Stimulated activated CD8-positive, alpha-beta memory T cell treated with anti-CD3 and anti-CD28 coated beads, Interleukin-15, amount 100 ng/mL, for 4 hours (primary cell): ENCODE data around the gene NLRP12.
"Not testable (repeated sequence)": the region's sequence is repeated elsewhere in the genome, so short reads cannot be mapped to it uniquely, and the experiment has no call there.

ENCODE experiments used
- DNase-seq, 2 donors: peaks; one replicate each; pipeline ENCODE4 v3.0.0-alpha.2; 2020; ENCODE audit warnings: low read depth in 2 of 2

The NLRP12 gene, protein sequence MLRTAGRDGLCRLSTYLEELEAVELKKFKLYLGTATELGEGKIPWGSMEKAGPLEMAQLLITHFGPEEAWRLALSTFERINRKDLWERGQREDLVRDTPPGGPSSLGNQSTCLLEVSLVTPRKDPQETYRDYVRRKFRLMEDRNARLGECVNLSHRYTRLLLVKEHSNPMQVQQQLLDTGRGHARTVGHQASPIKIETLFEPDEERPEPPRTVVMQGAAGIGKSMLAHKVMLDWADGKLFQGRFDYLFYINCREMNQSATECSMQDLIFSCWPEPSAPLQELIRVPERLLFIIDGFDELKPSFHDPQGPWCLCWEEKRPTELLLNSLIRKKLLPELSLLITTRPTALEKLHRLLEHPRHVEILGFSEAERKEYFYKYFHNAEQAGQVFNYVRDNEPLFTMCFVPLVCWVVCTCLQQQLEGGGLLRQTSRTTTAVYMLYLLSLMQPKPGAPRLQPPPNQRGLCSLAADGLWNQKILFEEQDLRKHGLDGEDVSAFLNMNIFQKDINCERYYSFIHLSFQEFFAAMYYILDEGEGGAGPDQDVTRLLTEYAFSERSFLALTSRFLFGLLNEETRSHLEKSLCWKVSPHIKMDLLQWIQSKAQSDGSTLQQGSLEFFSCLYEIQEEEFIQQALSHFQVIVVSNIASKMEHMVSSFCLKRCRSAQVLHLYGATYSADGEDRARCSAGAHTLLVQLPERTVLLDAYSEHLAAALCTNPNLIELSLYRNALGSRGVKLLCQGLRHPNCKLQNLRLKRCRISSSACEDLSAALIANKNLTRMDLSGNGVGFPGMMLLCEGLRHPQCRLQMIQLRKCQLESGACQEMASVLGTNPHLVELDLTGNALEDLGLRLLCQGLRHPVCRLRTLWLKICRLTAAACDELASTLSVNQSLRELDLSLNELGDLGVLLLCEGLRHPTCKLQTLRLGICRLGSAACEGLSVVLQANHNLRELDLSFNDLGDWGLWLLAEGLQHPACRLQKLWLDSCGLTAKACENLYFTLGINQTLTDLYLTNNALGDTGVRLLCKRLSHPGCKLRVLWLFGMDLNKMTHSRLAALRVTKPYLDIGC

GRCh38 chr19:53824134-53824611 lies at the start of gene NLRP12:
TSS of gene NLRP12 (minus strand) at chr19:53824314. CDS start at chr19:53824174, 140 bp downstream.
- DNase-seq, result no peak

- DNase-seq, result no peak
Measured at GRCh38 chr19:53872762-53873161, 48.6 kb upstream of the NLRP12 start.

GRCh38 chr19:53871454-53871853 lies 47.3 kb upstream of the NLRP12 start:
- DNase-seq, result no peak

DNA sequence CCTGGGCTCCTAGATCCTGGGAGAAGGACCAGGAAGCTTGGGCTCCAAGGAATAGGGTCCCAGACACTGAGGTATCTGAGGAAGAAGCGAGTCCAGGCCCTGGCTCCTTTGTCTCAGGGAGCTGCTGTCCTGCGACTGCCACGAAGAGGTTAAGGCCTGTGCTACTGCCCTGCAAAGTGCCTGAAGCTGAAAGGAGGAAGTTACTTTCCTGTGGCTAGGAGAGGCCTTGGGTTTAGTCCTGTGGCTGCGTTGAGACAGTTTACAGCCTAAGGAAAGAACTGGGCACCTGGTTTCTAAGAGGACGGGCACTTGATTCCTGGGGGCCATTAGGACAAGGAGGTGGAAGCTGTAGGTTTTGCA lies 46.4 kb upstream of the NLRP12 start:
- DNase-seq, result no peak

- DNase-seq, result not testable (repeated sequence)
Measured at GRCh38 chr19:53869805-53870484, 45.8 kb upstream of the NLRP12 start.

DNA sequence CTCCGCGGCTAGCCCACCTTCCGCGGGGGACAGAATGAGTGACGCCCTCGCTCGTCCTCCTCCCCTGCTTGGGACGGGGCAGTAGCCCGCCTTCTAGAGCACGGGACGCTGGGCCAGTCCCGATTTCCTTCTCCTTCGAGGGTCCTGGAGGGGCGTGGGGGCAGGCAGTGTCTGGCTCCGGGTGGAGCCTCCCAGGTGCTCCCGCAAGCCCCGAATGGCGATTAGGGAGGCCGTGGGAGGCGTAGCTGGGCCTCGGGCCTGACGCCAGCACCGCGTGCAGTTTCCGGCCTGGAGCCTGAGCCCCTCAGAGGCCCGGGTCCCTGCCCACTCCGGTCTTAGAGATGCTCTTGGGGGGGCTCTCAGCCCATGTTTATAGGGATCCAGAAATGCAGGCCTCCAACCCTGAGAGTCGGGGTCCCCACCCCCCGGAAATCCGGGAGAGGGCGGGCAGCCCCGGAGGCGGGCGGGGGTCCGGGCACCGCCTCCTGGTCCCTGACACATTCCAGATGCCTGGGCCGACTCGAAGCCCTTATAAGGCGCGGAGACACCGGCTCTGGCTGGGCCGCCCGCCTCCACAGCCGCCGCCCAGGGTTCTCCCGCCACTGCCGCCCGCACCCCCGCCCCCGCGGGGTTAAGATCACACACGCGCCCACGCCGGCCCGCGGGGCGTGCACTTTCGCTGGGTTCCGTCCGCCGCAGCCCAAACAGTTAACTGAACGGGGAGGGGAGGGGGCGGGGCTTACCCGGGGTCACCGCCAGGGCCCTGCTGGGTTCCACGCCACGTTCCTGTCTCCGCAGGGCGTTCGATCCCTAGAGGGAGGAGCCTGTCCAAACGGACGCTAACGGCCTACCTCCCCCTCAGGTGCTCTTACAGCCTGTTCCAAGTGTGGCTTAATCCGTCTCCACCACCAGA lies 45.0 kb upstream of the NLRP12 start:
- DNase-seq, result peak; percentile 74 to 80

DNA sequence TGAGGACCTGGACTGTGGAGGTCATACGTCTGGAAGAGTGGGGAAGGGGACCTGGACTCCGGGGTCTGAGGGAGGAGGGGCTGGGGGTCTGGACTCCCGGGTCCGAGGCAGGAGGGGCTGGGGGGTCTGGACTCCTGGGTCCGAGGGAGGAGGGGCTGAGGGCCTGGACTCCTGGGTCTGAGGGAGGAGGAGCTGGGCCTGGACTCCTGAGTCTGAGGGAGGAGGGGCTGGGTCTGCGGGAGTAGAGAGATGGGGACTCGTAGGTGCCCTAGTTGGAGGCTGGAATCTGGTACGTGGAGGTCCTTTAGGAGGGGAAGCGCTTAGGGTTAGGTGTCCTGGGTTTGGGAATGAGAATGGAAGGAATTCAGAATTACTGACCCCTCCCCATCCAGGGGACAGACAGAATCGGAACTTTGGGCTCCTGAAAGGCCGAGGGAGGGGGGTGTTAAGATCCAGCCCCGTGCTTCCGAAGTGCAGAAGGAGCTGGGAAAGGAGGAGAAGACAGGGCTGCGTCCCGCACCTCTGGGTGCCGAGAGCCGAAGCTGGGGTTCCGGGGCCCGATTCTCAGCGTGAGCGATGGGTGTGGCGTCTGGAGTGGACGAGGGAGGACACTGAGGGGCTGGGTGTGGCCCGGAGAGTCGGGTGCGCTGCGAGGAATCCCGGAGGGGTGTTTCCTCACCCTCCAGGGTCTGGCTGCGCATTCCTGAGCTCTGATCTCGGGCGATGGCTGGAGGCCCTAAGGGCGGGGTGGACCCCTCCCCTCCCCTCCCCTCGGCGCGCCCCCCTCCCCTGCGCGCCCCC lies 44.2 kb upstream of the NLRP12 start:
- DNase-seq, result no peak

- peak; percentile 98 for DNase-seq
Measured at GRCh38 chr19:53867225-53868090, 43.3 kb upstream of the NLRP12 start, which contains the start of gene MYADM. TSS of gene MYADM (plus strand) at chr19:53867883. CDS start at chr19:53873530, 5,647 bp downstream.

GRCh38 chr19:53866865-53867224 lies 42.7 kb upstream of the NLRP12 start:
- DNase-seq, result no peak

DNA sequence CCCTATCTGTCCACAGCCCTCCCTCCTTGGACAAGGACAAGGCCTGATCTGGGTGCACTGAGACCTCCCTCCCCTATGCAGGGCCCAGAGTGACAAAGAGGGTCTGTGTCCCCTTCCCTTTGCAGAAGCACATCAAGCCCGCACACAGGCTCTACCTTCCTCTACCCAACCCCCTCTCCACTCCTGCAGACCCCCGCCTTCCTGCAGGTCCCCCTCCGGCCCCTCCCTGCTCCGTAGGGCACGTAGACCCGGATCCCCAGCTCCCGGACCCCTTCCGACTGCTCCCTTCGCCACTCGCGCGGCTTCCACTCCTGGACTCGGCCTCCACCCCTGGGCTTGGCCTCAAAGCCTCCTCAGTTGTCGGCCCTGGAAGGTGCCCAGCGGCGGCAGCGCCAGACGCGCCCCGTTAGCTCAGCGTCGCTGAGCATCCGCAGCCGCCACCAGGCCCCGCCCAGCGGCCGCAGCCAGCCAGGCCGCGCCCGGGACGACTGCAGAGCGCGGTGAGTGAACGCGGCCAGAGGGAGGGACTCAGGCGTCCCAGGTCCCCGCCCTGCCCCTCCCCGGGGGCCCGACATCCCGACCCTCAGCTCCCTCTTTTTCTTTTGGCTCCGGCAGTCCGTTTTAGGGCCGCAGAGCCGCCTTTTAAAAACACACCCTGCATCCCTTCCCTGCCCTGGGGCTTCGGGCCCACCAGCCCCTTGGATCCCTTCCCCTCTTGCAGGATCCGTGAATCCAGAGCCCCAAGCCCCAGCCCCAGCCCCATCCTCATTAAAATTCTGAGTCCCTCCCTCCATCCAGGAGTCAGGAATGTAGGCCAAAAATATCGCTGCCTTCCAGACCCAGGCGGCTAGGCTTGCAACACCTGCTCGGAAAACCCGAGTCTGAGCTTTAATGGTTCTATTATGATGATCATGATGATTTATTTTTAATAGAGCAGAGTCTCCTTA lies 42.1 kb upstream of the NLRP12 start:
- no peak for DNase-seq

GRCh38 chr19:53865523-53865917 lies 41.4 kb upstream of the NLRP12 start:
- DNase-seq, result no peak

DNA sequence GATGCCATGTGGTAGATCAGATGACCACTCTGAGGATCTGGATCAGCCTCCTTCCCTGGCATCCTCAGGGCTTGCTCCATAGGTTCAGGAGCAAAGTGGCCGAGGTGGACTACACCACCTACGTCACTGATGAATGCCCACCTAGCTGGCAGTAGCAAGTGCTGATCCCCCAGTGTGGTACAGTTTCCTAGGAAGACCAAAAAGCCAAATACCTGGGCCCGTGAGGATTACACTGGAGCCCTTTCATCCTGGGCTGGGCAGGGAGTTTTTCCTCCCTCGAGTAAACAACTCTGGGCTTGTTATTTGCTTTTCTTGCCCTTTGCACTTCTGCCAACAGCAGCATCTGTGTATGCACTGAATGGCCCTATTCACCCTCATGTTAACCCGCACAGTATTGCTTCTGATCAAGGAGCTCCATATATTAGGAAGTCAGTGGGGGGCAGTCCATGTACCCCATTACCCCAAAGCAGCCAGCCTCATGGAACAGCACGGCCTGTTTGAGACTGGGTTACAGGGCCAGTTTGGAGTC lies 40.3 kb upstream of the NLRP12 start:
- no peak for DNase-seq

GRCh38 chr19:53853707-53854106 lies 29.6 kb upstream of the NLRP12 start:
- no peak for DNase-seq

DNA sequence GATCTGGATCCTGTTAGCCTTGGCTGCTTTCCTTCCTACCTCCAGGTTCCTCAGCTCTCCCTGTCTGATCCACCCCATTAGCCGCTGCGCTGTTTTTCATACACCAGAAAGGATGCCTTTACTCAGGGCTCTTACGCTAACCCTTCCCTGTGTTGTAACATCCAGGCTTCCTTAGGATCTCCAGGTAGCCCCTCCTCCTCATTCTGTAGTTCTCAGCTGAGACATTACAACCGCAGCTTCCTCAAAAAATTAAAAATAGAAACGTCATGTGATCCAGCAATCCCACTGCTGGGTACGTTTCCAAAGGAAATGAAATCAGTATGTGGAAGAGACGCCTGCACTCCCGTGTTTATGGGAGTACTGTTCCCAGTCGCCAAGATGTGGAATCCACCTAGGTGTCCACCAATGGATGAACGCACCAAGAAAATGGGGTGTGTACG lies 25.1 kb upstream of the NLRP12 start:
- no peak for DNase-seq

GRCh38 chr19:53847555-53847954 lies 23.4 kb upstream of the NLRP12 start:
- no peak for DNase-seq

- no peak for DNase-seq
Measured at GRCh38 chr19:53844849-53845246, 20.7 kb upstream of the NLRP12 start.

DNA sequence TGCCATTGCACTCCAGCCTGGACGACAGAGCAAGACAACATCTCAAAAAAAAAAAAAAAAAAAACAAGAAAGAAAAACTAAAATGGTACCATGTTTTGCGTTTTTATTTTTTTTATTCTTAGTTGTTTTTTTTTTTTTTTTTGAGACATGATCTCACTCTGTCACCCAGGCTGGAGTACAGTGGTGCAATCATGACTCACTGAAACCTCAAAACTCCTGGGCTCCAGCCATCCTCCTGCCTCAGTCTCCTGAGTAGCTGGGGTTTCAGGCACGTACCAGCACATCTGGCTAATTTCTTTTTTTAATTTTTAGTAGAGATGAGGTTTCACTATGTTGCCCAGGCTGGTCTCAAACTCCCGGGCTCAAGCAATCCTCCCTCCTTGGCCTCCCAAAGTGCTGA lies 16.8 kb upstream of the NLRP12 start:
- not testable (repeated sequence) for DNase-seq
